ENCODE data around the gene AMFR. TPM values are rescaled to one million over a fixed set of nuclear protein-coding genes. Genes with fewer than 3 reads are reported as not detected.
A peak's percentile ranks its signal among the peaks of the same experiment; 100 is the strongest.

The AMFR gene
- total RNA-seq, 2 donors from 2014 or later, result 29.7 to 32.3 TPM

DNA sequence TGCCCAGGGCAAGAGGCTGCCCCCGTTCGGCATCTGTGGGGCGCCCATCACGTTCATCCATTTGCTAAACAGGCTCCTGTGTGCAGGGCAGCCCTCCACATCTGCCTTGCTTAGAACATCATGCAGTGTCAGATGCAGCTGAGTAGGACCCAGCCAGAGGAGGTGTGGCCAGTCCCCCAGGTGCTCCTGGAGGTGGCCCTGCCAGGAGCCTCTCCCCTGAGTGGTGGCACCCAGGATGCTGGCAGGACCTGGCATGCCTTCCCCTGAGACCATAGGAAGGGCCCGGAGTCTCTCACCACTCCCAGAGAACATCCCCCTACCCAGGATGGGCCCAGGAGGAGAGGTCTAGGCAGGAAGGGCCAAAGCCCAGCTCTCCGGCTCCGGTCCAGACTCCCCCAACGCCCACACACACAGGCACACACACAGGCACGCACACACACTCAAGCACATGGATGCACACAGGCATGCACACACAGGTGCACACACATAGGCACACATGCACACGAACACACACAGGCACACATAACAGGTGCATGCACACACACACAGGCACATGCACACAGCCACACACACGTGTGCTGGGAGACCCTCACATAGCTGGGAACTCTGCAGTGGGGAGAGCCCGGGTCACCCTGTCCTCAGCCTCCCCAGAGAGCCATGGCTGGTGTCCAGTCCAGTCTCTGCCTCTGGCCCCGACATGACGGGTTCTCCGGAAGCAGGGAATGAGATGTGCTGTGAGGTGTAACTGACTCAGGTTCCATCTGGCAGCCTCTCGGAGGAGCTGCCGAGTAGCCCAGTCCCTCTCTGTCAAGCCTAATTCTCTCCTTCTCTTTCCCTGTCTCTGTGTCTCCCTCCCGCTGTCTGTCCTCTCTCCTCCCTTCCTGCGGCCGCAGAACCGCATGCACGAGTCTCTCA lies 74.6 kb downstream of the AMFR start:
- Mint-ChIP-seq H3K36me3 (no peaks in the 10 kb centered on the region), H3K27ac (peak overlapping the region in 1 of 2 donors; percentile 6), H3K9me3 (no peaks in the 10 kb centered on the region)
- no peak for DNase-seq (ENCODE audit: low spot score in 2 of 2)
- ATAC-seq, result no peak

DNA sequence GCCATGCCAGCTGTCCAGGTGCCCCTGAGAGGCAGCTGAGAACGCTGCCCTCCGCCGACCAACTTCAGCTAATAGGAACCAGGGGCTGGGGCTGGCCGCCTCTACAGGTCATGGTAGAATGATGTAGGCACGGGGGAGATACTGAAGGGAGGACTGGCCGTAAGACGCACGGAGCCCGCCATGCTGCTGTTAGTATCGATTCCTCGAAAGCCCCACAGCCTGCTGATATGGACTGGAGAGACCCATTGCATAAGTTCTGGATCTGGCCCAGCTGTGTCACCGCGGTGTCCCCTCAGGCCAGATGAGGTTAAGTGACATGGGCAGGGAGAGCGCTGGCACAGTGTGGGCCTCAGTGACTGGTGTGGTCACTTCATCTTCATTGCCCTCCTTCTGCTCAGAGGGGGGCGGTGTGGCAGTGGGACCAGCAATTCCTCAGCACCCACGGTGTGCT lies 75.6 kb downstream of the AMFR start:
- DNase-seq (ENCODE audit: low spot score in 2 of 2) (no peak), ATAC-seq (no peak)
- H3K36me3 Mint-ChIP-seq, result no peaks in the 10 kb centered on the region
- no peaks in the 10 kb centered on the region for H3K9me3 Mint-ChIP-seq
- no peak overlapping the region for H3K27ac Mint-ChIP-seq

DNA sequence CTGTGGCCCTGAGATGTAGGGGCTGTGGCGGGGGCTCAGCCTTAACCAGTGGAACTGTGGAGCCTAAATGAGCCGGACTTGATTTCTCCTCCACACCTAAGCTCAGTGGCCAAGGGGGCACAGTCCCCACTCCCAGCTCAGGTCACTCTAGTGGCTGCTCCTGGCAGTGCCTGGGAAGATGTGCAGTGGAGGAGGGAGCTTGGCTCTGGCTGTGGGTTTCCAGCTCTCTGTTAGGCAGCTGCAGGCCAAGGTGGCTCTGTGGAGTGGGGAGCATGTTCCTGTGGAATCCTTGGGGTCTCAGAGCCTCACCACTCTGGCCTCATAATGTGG lies 76.3 kb downstream of the AMFR start:
- Mint-ChIP-seq H3K27ac (no peak overlapping the region), H3K36me3 (no peaks in the 10 kb centered on the region), H3K9me3 (no peaks in the 10 kb centered on the region)
- no peak for DNase-seq (ENCODE audit: low spot score in 2 of 2)
- ATAC-seq, result no peak

DNA sequence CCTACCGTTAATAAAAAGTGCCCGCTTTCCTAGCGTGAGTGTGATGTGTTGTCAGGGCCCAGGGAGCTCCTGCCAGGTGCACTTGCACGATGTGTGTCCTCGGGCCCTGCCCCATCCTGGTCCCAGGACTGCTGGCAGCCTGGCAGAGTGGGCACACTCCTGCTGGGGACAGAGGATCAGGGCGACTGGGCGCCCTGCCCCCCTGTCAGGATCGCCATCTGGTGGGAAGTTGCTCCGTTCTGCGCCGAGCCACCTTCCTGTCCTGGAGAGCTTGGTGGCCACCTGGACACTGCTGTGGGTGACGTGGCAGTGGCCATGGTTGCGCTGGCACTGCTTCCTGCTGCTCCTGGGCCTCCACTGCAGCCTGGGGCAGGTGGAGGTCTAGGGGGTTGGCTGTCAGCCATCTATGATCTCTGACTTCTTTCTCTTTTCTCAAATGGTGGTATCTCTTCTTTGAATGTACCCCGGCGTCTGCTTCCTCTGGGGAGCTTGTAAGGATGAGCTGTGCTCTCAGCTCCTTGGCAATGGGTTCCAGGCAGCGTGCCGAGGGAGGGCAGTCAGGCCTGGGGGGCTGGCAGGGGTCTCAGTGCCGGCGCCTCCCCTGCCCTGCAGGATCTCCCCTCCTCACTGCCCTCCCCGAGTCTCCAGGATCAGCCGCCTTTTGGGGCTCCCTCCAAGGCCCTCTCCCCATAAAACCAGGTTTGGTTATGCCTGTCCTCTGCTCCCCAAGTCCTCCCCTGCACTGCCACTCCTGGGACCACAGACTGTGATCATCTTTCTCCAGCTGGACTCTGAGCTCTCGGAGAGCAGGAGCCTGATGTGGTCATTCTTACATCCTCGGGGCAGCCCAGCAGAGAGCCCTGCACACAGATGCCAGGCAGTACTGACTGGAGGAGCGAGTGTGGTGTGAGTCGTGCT lies 76.9 kb downstream of the AMFR start:
- DNase-seq (ENCODE audit: low spot score in 2 of 2), result no peak
- H3K9me3 Mint-ChIP-seq, result no peaks in the 10 kb centered on the region
- H3K27ac Mint-ChIP-seq, result no peak overlapping the region
- no peaks in the 10 kb centered on the region for H3K36me3 Mint-ChIP-seq
- no peak for ATAC-seq

- no peak overlapping the region for H3K27ac Mint-ChIP-seq
- DNase-seq (ENCODE audit: low spot score in 2 of 2), result no peak
- no peaks in the 10 kb centered on the region for H3K36me3 Mint-ChIP-seq
- no peaks in the 10 kb centered on the region for H3K9me3 Mint-ChIP-seq
- ATAC-seq, result no peak
Measured at GRCh38 chr16:56347670-56348069, 77.7 kb downstream of the AMFR start.

DNA sequence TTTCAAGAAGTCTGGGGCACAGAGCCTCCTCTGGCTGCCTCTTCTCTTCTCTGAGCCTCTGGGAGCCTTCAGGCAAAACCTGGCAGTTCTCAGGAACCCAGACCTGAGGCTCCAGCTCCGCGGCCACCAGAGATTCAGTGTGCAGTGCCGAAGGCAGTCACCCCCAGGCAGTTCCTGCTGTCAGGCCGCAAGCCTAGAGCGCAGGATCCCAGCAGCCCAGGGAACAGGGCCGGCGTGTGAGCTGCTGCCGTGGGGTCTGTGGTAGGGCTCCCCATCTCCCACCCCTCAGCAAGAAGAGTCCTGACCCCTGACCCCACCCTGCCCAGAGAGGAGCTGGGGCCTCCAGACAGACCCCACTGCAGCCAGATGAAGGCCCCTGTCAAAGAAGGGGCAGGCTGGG lies 78.2 kb downstream of the AMFR start:
- ATAC-seq (no peak), DNase-seq (ENCODE audit: low spot score in 2 of 2) (no peak)
- Mint-ChIP-seq H3K27ac (no peak overlapping the region), H3K36me3 (no peaks in the 10 kb centered on the region), H3K9me3 (no peaks in the 10 kb centered on the region)

DNA sequence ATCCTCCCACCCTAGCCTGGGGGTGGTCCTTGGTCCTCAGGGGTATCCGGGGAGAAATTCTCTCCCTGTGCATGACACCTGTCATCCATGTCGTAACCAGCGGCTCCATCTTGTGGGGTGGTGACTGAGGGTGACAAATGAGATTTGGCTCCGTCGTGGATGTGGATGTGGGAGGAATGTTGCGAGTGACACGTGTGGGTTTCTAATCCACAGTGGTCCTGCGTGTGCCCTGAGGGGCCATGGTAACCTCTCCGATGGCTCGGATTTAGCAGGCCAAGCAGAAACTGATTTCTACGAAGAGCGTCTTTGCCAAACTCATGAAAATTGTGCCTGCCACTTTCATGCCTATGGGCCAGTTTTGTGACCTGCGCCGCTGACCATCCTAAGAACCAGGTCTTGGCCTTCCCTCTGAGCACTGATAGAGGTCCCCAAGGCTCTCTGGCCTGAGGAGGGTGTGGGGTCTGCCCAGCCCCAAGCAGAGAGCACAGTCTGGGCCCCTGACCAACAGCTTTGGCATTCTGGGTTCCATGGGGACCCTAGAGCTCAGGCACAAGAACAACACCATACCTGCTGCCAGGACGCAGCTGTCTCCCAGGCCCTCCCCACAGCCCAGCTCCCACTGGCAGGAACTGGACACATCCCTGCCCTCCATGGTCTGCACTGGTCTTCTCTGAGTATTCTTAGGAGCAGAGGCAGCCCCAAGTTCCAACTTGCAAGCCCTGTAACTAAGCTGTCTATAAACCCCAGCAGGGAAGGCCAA lies 79.0 kb downstream of the AMFR start:
- no peaks in the 10 kb centered on the region for H3K36me3 Mint-ChIP-seq
- DNase-seq (ENCODE audit: low spot score in 2 of 2) (no peak), ATAC-seq (no peak)
- H3K9me3 Mint-ChIP-seq, result no peaks in the 10 kb centered on the region
- H3K27ac Mint-ChIP-seq, result peak overlapping the region in 1 of 2 donors; percentile 19

DNA sequence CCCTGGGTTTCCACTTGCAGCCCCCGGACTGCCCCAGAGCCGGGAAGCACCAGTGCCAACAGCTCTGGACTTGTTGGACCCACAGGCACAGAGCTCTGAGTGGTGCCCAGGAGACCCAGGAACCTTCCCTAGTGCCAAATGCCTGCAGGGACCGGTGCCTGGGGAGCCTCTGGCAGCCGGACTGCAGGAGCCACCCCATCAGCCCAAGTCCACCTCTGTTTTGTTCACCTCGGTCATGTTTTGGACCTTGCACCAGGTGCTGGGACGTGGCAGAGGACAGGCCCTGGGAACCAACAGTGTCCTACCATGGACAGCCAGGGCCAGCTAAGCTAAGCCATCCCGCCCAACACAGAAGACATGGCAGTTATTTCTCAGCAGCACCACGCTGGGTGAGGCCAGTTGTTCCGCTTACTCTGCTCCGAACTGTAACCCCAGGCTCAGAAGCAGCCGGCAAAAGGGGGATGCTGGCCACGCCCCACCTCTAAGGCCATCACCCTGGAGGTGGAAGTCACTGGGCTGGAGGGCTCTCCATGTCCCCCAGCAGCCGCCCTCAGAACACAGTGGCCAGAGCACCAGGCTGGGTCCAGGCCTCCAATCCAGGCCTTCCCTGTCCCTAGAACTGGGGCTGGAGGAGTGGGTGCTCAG lies 79.8 kb downstream of the AMFR start:
- no peak for ATAC-seq
- Mint-ChIP-seq H3K36me3 (no peaks in the 10 kb centered on the region), H3K27ac (no peak overlapping the region), H3K9me3 (no peaks in the 10 kb centered on the region)
- no peak for DNase-seq (ENCODE audit: low spot score in 2 of 2)

DNA sequence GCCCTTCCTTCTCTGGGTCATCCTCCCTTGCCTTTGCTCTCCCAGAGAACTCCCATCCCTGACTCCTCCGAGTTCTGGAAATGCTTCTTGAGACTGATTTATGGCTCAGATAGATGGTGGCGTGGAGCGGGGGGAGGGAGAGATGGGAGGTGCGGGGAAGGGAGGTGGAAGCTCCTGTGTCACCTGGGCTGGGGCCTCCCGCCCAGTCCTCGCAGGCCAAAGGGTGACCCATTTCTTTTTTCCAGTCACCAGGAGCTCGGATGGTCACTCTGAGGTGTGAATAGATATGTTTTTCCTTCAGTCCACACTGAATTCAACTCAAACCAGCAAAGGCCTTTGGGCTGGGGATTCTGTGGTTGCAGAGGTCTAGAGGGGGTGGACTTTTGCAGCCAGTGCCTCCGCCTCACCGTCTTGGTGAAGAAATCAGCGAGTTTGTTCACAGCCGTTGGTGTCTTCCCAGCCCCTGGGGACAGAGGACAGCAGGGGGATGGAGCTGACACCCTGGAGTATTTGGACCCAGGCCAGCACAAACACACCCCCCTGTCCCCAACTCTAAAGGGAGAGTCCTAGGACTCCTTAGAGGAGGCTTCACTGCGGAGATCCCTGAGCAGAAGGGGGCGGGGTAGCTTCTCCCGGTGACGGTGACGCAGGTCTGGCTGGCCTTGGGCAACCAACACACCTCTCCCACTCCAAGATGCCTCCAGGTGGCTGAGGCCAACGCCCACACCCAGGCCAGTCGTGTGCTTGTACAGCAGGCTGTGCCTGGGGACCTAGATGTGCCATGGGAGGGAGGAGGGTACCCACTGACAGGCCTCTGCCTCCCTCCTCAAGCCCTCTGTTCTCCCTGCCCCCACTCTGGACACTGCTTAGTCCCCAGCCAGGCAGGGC lies 80.6 kb downstream of the AMFR start:
- DNase-seq (ENCODE audit: low spot score in 2 of 2) (no peak), ATAC-seq (no peak)
- H3K27ac Mint-ChIP-seq, result no peak overlapping the region
- H3K9me3 Mint-ChIP-seq, result no peaks in the 10 kb centered on the region
- H3K36me3 Mint-ChIP-seq, result no peaks in the 10 kb centered on the region

- DNase-seq (ENCODE audit: low spot score in 2 of 2) (no peak), ATAC-seq (no peak)
- Mint-ChIP-seq H3K9me3 (no peaks in the 10 kb centered on the region), H3K27ac (no peak overlapping the region), H3K36me3 (no peaks in the 10 kb centered on the region)
Measured at GRCh38 chr16:56343661-56344517, 81.5 kb downstream of the AMFR start.

DNA sequence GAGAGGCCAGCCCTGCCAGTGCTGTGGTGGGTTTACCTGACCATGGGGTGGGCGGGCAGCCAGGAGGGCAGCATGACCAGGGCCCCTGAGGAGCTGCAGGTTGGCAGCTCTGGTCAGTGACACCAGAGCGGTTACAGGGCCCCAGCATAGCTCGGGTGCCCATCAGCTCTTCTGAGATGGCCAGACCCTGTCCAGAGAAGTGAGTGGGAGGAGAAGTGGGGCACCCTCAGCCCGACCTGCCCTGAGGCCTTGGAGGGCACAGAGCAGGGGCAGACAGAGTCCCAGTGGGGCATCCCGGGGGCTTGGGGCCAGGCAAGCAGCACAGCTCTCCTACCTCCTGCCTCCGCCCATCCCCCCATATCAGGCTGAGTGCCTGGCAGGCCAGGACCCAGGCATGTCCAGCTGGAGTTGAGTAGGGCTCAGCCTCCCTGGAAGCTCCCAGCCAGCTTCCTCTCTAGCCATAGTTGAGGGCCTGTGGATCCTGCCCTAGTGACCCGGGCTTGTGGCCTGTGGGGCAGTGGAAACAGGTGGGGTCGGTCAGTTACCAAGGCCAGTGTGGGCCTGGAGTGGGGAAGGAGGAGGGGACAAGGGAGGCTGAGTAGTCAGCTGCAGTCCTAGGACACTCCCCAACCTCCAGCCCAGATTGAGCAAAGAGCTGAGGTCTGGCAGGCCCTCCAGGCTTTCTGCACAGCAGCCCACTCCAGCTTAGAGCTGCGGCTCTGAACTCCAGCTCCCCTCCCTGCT lies 83.5 kb downstream of the AMFR start:
- H3K9me3 Mint-ChIP-seq, result no peaks in the 10 kb centered on the region
- no peak overlapping the region for H3K27ac Mint-ChIP-seq
- DNase-seq (ENCODE audit: low spot score in 2 of 2) (no peak), ATAC-seq (peak in 1 of 2 donors; percentile 8)
- no peaks in the 10 kb centered on the region for H3K36me3 Mint-ChIP-seq

- Mint-ChIP-seq H3K9me3 (no peaks in the 10 kb centered on the region), H3K27ac (no peak overlapping the region), H3K36me3 (no peaks in the 10 kb centered on the region)
- ATAC-seq (no peak), DNase-seq (ENCODE audit: low spot score in 2 of 2) (no peak)
Measured at GRCh38 chr16:56340864-56341365, 84.4 kb downstream of the AMFR start.

GRCh38 chr16:56340416-56340815 lies 84.9 kb downstream of the AMFR start:
- no peak overlapping the region for H3K27ac Mint-ChIP-seq
- DNase-seq (ENCODE audit: low spot score in 2 of 2), result no peak
- H3K36me3 Mint-ChIP-seq, result no peaks in the 10 kb centered on the region
- H3K9me3 Mint-ChIP-seq, result no peaks in the 10 kb centered on the region
- ATAC-seq, result no peak
